ENCODE measurements around the gene SOX13.

DNA sequence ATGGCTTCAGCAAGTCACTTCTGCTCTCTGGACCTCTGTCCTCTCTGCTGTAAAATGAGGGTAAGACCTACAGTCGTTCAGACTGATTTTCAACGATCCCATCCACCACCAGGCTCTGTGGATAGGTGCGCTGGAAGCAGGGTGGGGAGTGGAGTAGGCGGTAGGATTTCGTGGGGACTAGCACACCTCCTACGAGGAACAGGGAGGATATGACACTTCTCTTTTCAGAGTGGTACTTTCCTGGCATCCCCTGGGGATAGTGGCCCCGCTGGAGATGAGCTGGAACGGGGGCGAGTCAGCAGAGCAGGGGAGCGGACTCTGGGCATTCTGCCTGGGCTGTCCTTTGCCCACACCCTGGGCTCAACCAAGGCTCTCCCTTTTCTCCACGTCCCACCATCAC lies 61.2 kb downstream of the SOX13 start:
- no peak for TF ChIP-seq POLR2A (IDR thresholded peaks at IDR 0.05)
- TF ChIP-seq CTCF (IDR thresholded peaks at IDR 0.05): no peak
- no peak for TF ChIP-seq POLR2AphosphoS5 (IDR thresholded peaks at IDR 0.05; ENCODE audit: insufficient read depth in 1 of 2, low read depth in 1 of 2)

Data from vagina (tissue), 2 donors.